HepG2 (cell line): ENCODE data around the gene GMFB. TPM values are rescaled to one million over a fixed set of nuclear protein-coding genes. Genes with fewer than 3 reads are reported as not detected.
A peak's percentile ranks its signal among the peaks of the same experiment; 100 is the strongest.

Experiments
- ATAD3A ChIP-seq: sonication (generic); formaldehyde crosslinking; IDR thresholded peaks from 2 replicates; pipeline ENCODE4 v1.4.0; 2020; ENCODE audit warnings: missing genetic modification reagents
- EED ChIP-seq: sonication (generic); formaldehyde crosslinking; IDR thresholded peaks from 2 replicates; pipeline ENCODE4 v1.5.0; 2020; ENCODE audit warnings: mild to moderate bottlenecking, missing genetic modification reagents
- FOXJ3 ChIP-seq: sonication (generic); formaldehyde crosslinking; IDR thresholded peaks from 2 replicates; pipeline ENCODE4 v1.4.0; 2020; ENCODE audit warnings: missing genetic modification reagents, mild to moderate bottlenecking, borderline replicate concordance
- GABPA ChIP-seq, 2 experiments: IDR thresholded peaks; 2 replicates each; pipeline ENCODE4 v1.6.1; 2011 to 2016; ENCODE audit warnings: low read depth in 2 of 2, low read length in 1 of 2, missing biosample characterization in 1 of 2, missing genetic modification characterization in 1 of 2
- HDAC6 ChIP-seq: fragments of 200-600 bp; sonication (generic); IDR thresholded peaks from 2 replicates; pipeline ENCODE4 v1.7.0; 2017; ENCODE audit warnings: mild to moderate bottlenecking, antibody characterized with exemption, low read length, low read depth
- HNF4A ChIP-seq: sonication (generic); formaldehyde crosslinking; IDR thresholded peaks from 2 replicates; pipeline ENCODE4 v1.4.0; 2020; ENCODE audit warnings: missing genetic modification reagents
- JUND ChIP-seq: sonication (generic); formaldehyde crosslinking; IDR thresholded peaks from 2 replicates; pipeline ENCODE4 v1.8.0; 2022; ENCODE audit warnings: mild to moderate bottlenecking, missing genetic modification reagents
- MAFK ChIP-seq, 2 experiments: IDR thresholded peaks in 1 of 2; conservative IDR thresholded peaks in 1 of 2; 2 replicates each; pipeline ENCODE4 v1.6.1; 2011; ENCODE audit warnings: improper control_type of control experiment in 2 of 2, low read length in 2 of 2
- MBD4 ChIP-seq: IDR thresholded peaks from 2 replicates; pipeline ENCODE4 v1.6.1; 2012; ENCODE audit warnings: low read length, inconsistent platforms, borderline replicate concordance
- MTF1 ChIP-seq: sonication (generic); formaldehyde crosslinking; IDR thresholded peaks from 2 replicates; pipeline ENCODE4 v1.5.0; 2020; ENCODE audit warnings: missing genetic modification reagents
- PATZ1 ChIP-seq: sonication (generic); formaldehyde crosslinking; IDR thresholded peaks from 2 replicates; pipeline ENCODE4 v1.4.0; 2020; ENCODE audit warnings: missing genetic modification reagents
- RCOR2 ChIP-seq: IDR thresholded peaks from 2 replicates; pipeline ENCODE4 v1.6.1; 2016; ENCODE audit warnings: missing biosample characterization, missing genetic modification reagents
- SNAPC2 ChIP-seq: sonication (generic); formaldehyde crosslinking; IDR thresholded peaks from 2 replicates; pipeline ENCODE4 v1.8.1; 2022; ENCODE audit warnings: mild to moderate bottlenecking, missing genetic modification reagents
- XBP1 ChIP-seq: sonication (generic); formaldehyde crosslinking; IDR thresholded peaks from 2 replicates; pipeline ENCODE4 v1.5.0; 2020; ENCODE audit warnings: missing genetic modification reagents
- ZBTB3 ChIP-seq: sonication (generic); formaldehyde crosslinking; IDR thresholded peaks from 2 replicates; pipeline ENCODE4 v1.4.0; 2020; ENCODE audit warnings: low read depth, mild to moderate bottlenecking, moderate library complexity, missing genetic modification reagents, borderline replicate concordance
- ZNF33B ChIP-seq: sonication (generic); formaldehyde crosslinking; IDR thresholded peaks from 2 replicates; pipeline ENCODE4 v1.5.1; 2020; ENCODE audit warnings: mild to moderate bottlenecking, missing genetic modification reagents
- ZNF567 ChIP-seq: sonication (generic); formaldehyde crosslinking; IDR thresholded peaks from 2 replicates; pipeline ENCODE4 v1.8.1; 2023; ENCODE audit warnings: mild to moderate bottlenecking, missing genetic modification reagents, borderline replicate concordance
- ZNF570 ChIP-seq: sonication (generic); formaldehyde crosslinking; IDR thresholded peaks from 2 replicates; pipeline ENCODE4 v1.4.0; 2020; ENCODE audit warnings: mild to moderate bottlenecking, missing genetic modification reagents, borderline replicate concordance
- ZNF781 ChIP-seq: sonication (generic); formaldehyde crosslinking; IDR thresholded peaks from 2 replicates; pipeline ENCODE4 v1.5.1; 2020; ENCODE audit warnings: borderline replicate concordance, mild to moderate bottlenecking, missing genetic modification reagents; ENCODE audit errors: not compliant biosample characterization
- polyA plus RNA-seq, 8 experiments: library from polyadenylated mRNA; depleted of rRNA in 3 of 8; stranded (reverse) in 7 of 8; unstranded in 1 of 8; fragments of >200 nt; fragmentation: Illumina TruSeq in 4 of 8; extraction: Trizol in 4 of 8; gene quantifications; 2 replicates each; pipeline versions ENCODE4 v1.2.1 to v1.2.3, GENCODE V29; 2011 to 2016; ENCODE audit warnings: low read depth in 4 of 8, missing spikeins in 1 of 8, mixed read lengths in 1 of 8; ENCODE audit not compliant: insufficient read depth in 1 of 8
- total RNA-seq, 5 experiments: library from RNA; depleted of rRNA; stranded (reverse); fragments of >200 nt; fragmentation: Illumina TruSeq; extraction: Trizol; gene quantifications; 2 replicates each; pipeline ENCODE4 v1.2.3, GENCODE V29; 2016; ENCODE audit warnings: low read depth in 1 of 5
- TF ChIP-seq, protein P1 (sequence below): IDR thresholded peaks from 2 replicates; pipeline ENCODE4 v1.6.1; 2018; ENCODE audit warnings: missing genetic modification reagents, mild to moderate bottlenecking, missing compliant biosample characterization
- TF ChIP-seq, protein P2 (sequence below): sonication (generic); formaldehyde crosslinking; IDR thresholded peaks from 2 replicates; pipeline ENCODE4 v1.4.0; 2020; ENCODE audit warnings: missing genetic modification reagents
- TF ChIP-seq, protein P3 (sequence below): sonication (generic); formaldehyde crosslinking; IDR thresholded peaks from 2 replicates; pipeline ENCODE4 v1.4.0; 2020; ENCODE audit warnings: missing genetic modification reagents, borderline replicate concordance

The GMFB gene
- total and polyA plus RNA-seq, 2 of the 13 experiments (the other 11 are each of a cell fraction or from before 2014, with no cell fraction given): 17.3 to 68.2 TPM

- TF ChIP-seq, protein P1, sequence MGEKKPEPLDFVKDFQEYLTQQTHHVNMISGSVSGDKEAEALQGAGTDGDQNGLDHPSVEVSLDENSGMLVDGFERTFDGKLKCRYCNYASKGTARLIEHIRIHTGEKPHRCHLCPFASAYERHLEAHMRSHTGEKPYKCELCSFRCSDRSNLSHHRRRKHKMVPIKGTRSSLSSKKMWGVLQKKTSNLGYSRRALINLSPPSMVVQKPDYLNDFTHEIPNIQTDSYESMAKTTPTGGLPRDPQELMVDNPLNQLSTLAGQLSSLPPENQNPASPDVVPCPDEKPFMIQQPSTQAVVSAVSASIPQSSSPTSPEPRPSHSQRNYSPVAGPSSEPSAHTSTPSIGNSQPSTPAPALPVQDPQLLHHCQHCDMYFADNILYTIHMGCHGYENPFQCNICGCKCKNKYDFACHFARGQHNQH (CRISPR knock-in tag): no peak
- TF ChIP-seq HDAC6 (no peak), GABPA (IDR thresholded peaks at IDR 0.05; ENCODE audit: low read depth, low read length) (no peak), GABPA (CRISPR knock-in tag; IDR thresholded peaks at IDR 0.05; ENCODE audit: low read depth) (peak; percentile 38; the same call in 1 of the 2 replicates), PATZ1 (CRISPR knock-in tag) (peak; percentile 20; the same call in 1 of the 2 replicates), ZNF570 (CRISPR knock-in tag) (no peak), XBP1 (CRISPR knock-in tag) (no peak), ZNF33B (no peak), RCOR2 (CRISPR knock-in tag) (peak; percentile 36; the same call in 1 of the 2 replicates), ZBTB3 (CRISPR knock-in tag) (no peak), HNF4A (CRISPR knock-in tag) (peak; percentile 93), MAFK (conservative IDR thresholded peaks at IDR 0.05 in 1 of 2, IDR thresholded peaks at IDR 0.05 in 1 of 2; ENCODE audit: low read length in 2 of 2) (no peak), MTF1 (CRISPR knock-in tag) (no peak), EED (CRISPR knock-in tag) (no peak), ZNF567 (CRISPR knock-in tag) (no peak), FOXJ3 (CRISPR knock-in tag) (peak; percentile 40; the same call in 1 of the 2 replicates), ATAD3A (CRISPR knock-in tag) (no peak), JUND (CRISPR knock-in tag) (no peak), SNAPC2 (CRISPR knock-in tag) (no peak), ZNF781 (CRISPR knock-in tag) (no peak), MBD4 (0 out of 2 replicates have a peak, but pooled peaks have one; percentile 54)
- TF ChIP-seq, protein P2, sequence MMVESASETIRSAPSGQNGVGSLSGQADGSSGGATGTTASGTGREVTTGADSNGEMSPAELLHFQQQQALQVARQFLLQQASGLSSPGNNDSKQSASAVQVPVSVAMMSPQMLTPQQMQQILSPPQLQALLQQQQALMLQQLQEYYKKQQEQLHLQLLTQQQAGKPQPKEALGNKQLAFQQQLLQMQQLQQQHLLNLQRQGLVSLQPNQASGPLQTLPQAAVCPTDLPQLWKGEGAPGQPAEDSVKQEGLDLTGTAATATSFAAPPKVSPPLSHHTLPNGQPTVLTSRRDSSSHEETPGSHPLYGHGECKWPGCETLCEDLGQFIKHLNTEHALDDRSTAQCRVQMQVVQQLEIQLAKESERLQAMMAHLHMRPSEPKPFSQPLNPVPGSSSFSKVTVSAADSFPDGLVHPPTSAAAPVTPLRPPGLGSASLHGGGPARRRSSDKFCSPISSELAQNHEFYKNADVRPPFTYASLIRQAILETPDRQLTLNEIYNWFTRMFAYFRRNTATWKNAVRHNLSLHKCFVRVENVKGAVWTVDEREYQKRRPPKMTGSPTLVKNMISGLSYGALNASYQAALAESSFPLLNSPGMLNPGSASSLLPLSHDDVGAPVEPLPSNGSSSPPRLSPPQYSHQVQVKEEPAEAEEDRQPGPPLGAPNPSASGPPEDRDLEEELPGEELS (CRISPR knock-in tag): peak; percentile 43; the same call in 1 of the 2 replicates
- TF ChIP-seq, protein P3, sequence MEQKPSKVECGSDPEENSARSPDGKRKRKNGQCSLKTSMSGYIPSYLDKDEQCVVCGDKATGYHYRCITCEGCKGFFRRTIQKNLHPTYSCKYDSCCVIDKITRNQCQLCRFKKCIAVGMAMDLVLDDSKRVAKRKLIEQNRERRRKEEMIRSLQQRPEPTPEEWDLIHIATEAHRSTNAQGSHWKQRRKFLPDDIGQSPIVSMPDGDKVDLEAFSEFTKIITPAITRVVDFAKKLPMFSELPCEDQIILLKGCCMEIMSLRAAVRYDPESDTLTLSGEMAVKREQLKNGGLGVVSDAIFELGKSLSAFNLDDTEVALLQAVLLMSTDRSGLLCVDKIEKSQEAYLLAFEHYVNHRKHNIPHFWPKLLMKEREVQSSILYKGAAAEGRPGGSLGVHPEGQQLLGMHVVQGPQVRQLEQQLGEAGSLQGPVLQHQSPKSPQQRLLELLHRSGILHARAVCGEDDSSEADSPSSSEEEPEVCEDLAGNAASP (CRISPR knock-in tag): no peak
These were observed 9.3 kb upstream of the GMFB start (continued) for GRCh38 chr14:54498095-54498531.
